D721Med (cell line): ENCODE data around the gene ZNF687.

Source experiments
- DNase-seq: peaks from one replicate; pipeline ENCODE4 v3.0.0; 2011; ENCODE audit warnings: low spot score; ENCODE audit not compliant: insufficient read length
- FAIRE-seq: peaks from 2 replicates; lab custom pipeline; 2011; peaks lifted over from hg19 to GRCh38; lab: Jason Lieb, UNC
- TF ChIP-seq, protein P1 (sequence below): IDR thresholded peaks from 2 replicates; pipeline ENCODE4 v1.5.1; 2012; ENCODE audit warnings: mild to moderate bottlenecking, control low read depth; ENCODE audit not compliant: insufficient read depth; ENCODE audit errors: missing control alignments

Gene ZNF687

DNA sequence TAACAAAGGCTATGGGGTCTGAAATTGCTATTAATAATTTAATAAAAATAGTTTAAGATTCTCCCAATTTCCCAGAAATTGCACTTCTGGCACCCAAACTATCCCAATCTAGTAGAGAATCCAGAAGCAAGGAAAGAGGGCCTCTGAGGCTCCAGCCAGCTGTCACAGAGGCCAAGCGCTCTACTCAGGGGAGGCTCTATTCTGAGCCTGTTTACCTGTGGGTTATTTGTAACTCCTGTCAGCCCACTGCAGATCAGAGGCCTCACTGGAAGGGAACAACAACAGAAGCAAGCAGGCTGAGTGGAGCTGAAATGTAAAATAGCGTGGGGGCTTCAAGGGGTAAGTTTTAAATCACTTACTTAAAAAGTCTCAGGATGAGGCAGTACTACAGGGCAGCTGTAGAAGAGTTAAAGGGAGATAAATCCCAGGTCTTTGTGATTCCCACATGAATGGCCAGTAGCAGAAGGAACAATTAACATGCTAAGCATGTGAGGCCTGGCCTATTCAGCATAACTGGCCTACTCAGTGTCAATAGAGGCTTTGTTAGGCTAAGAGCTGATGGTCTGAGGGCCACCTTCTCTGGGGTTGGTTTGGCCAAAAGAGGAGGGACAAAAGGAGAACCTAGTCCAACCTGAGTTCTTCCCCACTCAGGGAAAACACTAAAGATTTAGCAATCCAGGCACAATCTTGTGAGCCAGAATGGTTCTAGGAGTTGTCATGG, 12.8 kb downstream of the ZNF687 start:
- no peak for FAIRE-seq
- TF ChIP-seq, protein P1, sequence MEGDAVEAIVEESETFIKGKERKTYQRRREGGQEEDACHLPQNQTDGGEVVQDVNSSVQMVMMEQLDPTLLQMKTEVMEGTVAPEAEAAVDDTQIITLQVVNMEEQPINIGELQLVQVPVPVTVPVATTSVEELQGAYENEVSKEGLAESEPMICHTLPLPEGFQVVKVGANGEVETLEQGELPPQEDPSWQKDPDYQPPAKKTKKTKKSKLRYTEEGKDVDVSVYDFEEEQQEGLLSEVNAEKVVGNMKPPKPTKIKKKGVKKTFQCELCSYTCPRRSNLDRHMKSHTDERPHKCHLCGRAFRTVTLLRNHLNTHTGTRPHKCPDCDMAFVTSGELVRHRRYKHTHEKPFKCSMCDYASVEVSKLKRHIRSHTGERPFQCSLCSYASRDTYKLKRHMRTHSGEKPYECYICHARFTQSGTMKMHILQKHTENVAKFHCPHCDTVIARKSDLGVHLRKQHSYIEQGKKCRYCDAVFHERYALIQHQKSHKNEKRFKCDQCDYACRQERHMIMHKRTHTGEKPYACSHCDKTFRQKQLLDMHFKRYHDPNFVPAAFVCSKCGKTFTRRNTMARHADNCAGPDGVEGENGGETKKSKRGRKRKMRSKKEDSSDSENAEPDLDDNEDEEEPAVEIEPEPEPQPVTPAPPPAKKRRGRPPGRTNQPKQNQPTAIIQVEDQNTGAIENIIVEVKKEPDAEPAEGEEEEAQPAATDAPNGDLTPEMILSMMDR, result no peak
- no peak for DNase-seq

- TF ChIP-seq, protein P1, result no peak
- DNase-seq, result no peak
- no peak for FAIRE-seq
Observed at GRCh38 chr1:151309811-151310323, 27.8 kb downstream of the ZNF687 start.

- no peak for DNase-seq
- TF ChIP-seq, protein P1, result no peak
- FAIRE-seq, result no peak
Observed at GRCh38 chr1:151311011-151311410, 28.9 kb downstream of the ZNF687 start.

DNA sequence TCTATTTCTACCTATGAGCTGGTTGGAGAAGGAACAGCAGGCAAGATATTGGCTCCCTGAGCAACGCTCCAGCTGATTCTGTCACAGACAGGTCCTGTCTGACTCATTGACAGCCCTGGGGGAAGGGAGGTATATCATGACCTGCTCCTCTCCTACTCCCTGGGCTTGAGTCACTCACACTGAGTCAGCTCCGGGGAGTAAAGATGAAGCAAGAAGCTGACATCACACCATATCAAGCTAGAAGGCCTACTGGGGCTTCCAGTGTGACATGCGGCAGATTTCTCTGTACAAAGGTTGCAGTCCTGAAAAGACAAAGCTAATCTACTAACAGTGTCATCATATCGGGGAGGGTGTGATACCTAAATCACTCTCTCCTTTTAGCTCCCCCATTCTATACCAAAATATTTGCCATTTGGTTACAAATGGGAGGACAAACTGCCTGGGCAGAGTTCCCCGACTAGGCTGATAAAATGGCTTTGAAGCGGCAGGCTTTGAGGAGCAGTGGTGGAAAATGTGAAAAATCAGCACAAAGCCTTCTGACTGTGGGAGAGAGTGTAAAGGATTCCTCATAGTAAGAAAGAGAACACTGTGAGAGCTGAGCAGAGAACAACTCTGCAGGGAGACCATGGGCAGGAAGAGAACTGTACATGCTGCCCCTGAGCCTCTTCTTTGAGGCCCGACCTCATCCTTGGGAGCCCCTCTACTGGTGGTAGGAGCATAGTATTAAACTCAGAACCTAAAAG, 29.7 kb downstream of the ZNF687 start:
- FAIRE-seq (no peak), DNase-seq (no peak)
- TF ChIP-seq, protein P1, result no peak

DNA sequence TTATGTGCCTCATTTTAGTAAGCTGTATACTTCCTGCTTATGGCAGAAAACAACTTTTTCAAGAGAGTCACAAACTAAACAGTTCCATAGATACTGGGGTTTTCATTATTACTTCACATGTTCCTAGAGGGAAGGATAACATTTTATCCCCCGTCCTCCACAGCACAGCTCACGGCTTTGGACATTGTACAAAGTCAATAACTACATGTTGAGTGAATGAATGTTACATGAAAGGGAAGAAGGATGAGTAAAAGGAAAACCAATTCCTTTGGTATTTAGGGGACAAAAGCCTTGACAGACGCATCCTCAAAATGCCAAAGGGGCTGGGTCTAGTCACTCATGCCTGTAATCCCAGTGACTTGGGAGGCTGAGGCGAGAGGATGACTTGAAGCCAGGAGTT, 30.3 kb downstream of the ZNF687 start:
- TF ChIP-seq, protein P1, result no peak
- DNase-seq (no peak), FAIRE-seq (no peak)

GRCh38 chr1:151312826-151313225, 30.7 kb downstream of the ZNF687 start:
- FAIRE-seq (no peak), DNase-seq (no peak)
- TF ChIP-seq, protein P1, result no peak
